HEK293T (cell line): ENCODE results near the gene SMAP2.

Experiments
- BHLHE40 ChIP-seq: fragments of 450-650 bp; IDR thresholded peaks from 2 replicates; pipeline ENCODE4 v1.6.1; 2016; ENCODE audit warnings: mild to moderate bottlenecking, moderate library complexity, borderline replicate concordance
- CTBP1 ChIP-seq: fragments of 450-650 bp; IDR thresholded peaks from 2 replicates; pipeline ENCODE4 v1.6.1; 2016; ENCODE audit warnings: borderline replicate concordance
- ELF4 ChIP-seq: fragments of 450-650 bp; IDR thresholded peaks from 2 replicates; pipeline ENCODE4 v1.6.1; 2017; ENCODE audit warnings: antibody characterized with exemption
- FOXA1 ChIP-seq: fragments of 450-650 bp; IDR thresholded peaks from 2 replicates; pipeline ENCODE4 v1.6.1; 2016; ENCODE audit warnings: mild to moderate bottlenecking
- LEF1 ChIP-seq: fragments of 450-650 bp; IDR thresholded peaks from 2 replicates; pipeline ENCODE4 v1.6.1; 2017; ENCODE audit warnings: mild to moderate bottlenecking, borderline replicate concordance
- NFRKB ChIP-seq: fragments of 450-650 bp; IDR thresholded peaks from 2 replicates; pipeline ENCODE4 v1.6.1; 2016; ENCODE audit warnings: mild to moderate bottlenecking, moderate library complexity
- SP1 ChIP-seq: fragments of 450-650 bp; IDR thresholded peaks from 2 replicates; pipeline ENCODE4 v1.6.1; 2017
- ZNF384 ChIP-seq: fragments of 450-650 bp; IDR thresholded peaks from 2 replicates; pipeline ENCODE4 v1.6.1; 2016
- TF ChIP-seq, protein P1 (sequence below): fragments of 450-650 bp; IDR thresholded peaks from 2 replicates; pipeline ENCODE4 v1.6.1; 2016

DNA sequence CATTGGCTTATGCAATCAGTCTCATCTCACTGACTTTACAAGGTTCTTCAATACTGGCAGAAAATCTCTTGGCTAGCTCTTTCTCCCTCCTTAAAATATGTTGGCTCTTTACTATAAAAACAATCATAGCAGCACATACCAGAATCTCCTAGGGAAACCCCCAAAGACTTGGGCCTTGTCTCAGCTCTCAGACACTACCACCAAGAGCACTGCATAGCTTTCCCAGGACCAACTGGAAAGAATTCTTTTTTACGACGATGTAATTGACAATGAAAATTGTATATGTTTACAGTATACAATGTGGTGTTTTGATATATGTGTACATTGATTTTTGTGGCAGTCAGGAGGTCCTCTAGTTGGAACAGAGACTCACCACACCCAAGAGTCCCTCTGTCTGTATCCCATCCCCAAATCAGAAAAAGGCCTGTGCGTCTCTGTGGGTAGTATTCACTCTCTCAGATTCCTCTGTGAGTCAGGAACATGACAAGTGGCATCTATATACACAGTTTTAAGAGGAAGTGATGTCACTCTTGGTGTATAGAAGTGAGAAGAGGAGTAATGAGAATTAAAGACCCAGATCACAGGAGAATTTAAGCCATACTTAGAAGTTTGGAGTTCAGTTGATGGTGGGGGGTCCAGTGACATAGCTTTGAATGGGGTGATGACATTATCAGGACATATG is 21.1 kb downstream of the SMAP2 start:
- TF ChIP-seq CTBP1 = no peak
- no peak for TF ChIP-seq ZNF384
- no peak for TF ChIP-seq NFRKB
- no peak for TF ChIP-seq BHLHE40
- TF ChIP-seq SP1 = no peak
- no peak for TF ChIP-seq LEF1
- no peak for TF ChIP-seq ELF4
- no peak for TF ChIP-seq FOXA1
- TF ChIP-seq, protein P1, sequence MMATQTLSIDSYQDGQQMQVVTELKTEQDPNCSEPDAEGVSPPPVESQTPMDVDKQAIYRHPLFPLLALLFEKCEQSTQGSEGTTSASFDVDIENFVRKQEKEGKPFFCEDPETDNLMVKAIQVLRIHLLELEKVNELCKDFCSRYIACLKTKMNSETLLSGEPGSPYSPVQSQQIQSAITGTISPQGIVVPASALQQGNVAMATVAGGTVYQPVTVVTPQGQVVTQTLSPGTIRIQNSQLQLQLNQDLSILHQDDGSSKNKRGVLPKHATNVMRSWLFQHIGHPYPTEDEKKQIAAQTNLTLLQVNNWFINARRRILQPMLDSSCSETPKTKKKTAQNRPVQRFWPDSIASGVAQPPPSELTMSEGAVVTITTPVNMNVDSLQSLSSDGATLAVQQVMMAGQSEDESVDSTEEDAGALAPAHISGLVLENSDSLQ = no peak
